ENCODE data around the gene ITM2B. TPM values are rescaled to one million over a fixed set of nuclear protein-coding genes. Genes with fewer than 3 reads are reported as not detected.

ITM2B gene
- total RNA-seq: 100 to 1,000 TPM in 1 of 2 donors, 10 to 100 TPM in 1; 72.9 to 185 TPM

DNA sequence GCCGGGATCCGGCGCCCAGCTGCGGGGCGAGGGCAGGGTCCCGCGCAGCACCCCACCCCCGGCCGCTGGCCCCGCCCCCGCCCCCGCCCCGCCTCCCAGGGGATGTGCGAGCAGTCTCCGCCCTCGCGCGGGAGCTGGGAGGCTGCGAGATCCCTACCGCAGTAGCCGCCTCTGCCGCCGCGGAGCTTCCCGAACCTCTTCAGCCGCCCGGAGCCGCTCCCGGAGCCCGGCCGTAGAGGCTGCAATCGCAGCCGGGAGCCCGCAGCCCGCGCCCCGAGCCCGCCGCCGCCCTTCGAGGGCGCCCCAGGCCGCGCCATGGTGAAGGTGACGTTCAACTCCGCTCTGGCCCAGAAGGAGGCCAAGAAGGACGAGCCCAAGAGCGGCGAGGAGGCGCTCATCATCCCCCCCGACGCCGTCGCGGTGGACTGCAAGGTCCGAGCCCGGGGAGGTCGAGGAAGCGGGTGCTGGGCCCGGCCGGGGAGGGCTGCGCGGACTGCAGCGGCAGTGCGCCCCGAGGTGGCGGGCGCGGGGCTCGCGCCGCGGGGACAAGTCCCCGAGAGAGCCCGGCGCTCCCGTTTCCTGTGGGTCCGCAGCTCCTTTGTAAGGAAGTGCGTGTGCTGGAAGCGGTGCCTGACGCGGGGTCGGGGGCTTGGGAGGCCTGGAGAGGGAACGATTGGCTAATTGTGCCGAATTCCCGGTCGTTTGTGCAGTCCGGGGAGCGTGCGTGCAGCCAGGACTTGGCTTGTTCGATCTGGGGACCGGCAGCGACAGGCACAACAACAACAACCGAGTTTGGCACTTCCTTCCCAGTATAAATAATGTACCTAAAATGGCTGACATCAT is at the start of gene ITM2B:
ITM2B (plus strand) TSS at position 161 of the 843 bp plus-strand sequence; CDS start at position 316, 155 bp downstream.

DNA sequence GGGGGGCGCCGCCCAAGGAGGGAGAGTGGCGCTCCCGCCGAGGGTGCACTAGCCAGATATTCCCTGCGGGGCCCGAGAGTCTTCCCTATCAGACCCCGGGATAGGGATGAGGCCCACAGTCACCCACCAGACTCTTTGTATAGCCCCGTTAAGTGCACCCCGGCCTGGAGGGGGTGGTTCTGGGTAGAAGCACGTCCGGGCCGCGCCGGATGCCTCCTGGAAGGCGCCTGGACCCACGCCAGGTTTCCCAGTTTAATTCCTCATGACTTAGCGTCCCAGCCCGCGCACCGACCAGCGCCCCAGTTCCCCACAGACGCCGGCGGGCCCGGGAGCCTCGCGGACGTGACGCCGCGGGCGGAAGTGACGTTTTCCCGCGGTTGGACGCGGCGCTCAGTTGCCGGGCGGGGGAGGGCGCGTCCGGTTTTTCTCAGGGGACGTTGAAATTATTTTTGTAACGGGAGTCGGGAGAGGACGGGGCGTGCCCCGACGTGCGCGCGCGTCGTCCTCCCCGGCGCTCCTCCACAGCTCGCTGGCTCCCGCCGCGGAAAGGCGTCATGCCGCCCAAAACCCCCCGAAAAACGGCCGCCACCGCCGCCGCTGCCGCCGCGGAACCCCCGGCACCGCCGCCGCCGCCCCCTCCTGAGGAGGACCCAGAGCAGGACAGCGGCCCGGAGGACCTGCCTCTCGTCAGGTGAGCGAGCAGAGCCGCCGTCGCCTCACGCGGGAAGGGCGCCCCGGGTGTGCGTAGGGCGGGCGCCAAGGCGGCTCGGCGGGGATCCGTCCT is 70.5 kb downstream of the ITM2B start, which contains the start of gene RB1:
RB1 (plus strand) TSS at position 393 of the 784 bp plus-strand sequence; CDS start at position 555, 162 bp downstream.

Other genes with a start within 250 kb of the ITM2B start
- 10 to 100 TPM; 33.4 to 50.6 TPM for gene SUCLA2, start 231.9 kb upstream of the ITM2B start, total RNA-seq
- gene NUDT15, start 195.5 kb upstream of the ITM2B start, total RNA-seq: 10 to 100 TPM; 11.0 to 27.3 TPM
- 10 to 100 TPM; 11.0 to 19.0 TPM for gene MED4, start 138.1 kb upstream of the ITM2B start, total RNA-seq
- 10 to 100 TPM; 52.6 to 57.8 TPM for gene RB1, start 70.5 kb downstream of the ITM2B start, total RNA-seq
- 10 to 100 TPM; 14.3 to 15.1 TPM for gene LPAR6, start 179.9 kb downstream of the ITM2B start, total RNA-seq

All from melanocyte of skin (primary cell).